C4-2B (cell line): Measurements from ENCODE around the gene GRIN3A.

Source experiments
- H3K27ac ChIP-seq: fragments of 450-650 bp; 2 replicates; pipeline ENCODE4 v1.5.1; 2017
- ZFX ChIP-seq: fragments of 450-650 bp; IDR thresholded peaks from 2 replicates; pipeline ENCODE4 v1.6.1; 2017
- TF ChIP-seq, protein P1 (sequence below): fragments of 450-650 bp; conservative IDR thresholded peaks from 2 replicates; pipeline ENCODE4 v1.5.1; 2017; ENCODE audit warnings: mild to moderate bottlenecking

The GRIN3A gene

GRCh38 chr9:101652601-101653175 lies 85.8 kb downstream of the GRIN3A start:
- TF ChIP-seq, protein P1, sequence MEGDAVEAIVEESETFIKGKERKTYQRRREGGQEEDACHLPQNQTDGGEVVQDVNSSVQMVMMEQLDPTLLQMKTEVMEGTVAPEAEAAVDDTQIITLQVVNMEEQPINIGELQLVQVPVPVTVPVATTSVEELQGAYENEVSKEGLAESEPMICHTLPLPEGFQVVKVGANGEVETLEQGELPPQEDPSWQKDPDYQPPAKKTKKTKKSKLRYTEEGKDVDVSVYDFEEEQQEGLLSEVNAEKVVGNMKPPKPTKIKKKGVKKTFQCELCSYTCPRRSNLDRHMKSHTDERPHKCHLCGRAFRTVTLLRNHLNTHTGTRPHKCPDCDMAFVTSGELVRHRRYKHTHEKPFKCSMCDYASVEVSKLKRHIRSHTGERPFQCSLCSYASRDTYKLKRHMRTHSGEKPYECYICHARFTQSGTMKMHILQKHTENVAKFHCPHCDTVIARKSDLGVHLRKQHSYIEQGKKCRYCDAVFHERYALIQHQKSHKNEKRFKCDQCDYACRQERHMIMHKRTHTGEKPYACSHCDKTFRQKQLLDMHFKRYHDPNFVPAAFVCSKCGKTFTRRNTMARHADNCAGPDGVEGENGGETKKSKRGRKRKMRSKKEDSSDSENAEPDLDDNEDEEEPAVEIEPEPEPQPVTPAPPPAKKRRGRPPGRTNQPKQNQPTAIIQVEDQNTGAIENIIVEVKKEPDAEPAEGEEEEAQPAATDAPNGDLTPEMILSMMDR = no peak
- TF ChIP-seq ZFX = no peak
- H3K27ac ChIP-seq = no peak overlapping the region

DNA sequence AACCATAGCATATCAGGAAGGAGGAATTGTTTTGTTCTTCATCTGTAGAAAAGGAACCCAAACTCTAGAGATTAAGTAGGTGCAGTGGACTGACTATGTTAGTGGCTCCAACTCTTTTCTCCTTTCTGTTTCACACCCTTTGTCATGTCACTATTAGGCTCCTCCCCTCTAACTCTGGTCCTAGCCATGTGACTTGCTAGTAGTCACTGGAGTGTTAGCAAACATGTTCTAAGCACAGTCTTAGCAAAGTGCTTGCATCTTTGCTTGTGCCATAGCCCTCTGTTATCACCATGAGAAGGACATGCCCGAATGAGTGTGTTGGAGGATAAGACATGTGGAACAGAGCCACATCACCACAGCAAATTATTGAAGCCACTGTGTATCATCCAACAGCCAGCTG lies 88.3 kb downstream of the GRIN3A start:
- TF ChIP-seq ZFX = no peak
- TF ChIP-seq, protein P1 = no peak
- H3K27ac ChIP-seq = no peak overlapping the region

GRCh38 chr9:101648493-101648892 lies 90.0 kb downstream of the GRIN3A start:
- no peak overlapping the region for H3K27ac ChIP-seq
- TF ChIP-seq, protein P1 = no peak
- no peak for TF ChIP-seq ZFX

DNA sequence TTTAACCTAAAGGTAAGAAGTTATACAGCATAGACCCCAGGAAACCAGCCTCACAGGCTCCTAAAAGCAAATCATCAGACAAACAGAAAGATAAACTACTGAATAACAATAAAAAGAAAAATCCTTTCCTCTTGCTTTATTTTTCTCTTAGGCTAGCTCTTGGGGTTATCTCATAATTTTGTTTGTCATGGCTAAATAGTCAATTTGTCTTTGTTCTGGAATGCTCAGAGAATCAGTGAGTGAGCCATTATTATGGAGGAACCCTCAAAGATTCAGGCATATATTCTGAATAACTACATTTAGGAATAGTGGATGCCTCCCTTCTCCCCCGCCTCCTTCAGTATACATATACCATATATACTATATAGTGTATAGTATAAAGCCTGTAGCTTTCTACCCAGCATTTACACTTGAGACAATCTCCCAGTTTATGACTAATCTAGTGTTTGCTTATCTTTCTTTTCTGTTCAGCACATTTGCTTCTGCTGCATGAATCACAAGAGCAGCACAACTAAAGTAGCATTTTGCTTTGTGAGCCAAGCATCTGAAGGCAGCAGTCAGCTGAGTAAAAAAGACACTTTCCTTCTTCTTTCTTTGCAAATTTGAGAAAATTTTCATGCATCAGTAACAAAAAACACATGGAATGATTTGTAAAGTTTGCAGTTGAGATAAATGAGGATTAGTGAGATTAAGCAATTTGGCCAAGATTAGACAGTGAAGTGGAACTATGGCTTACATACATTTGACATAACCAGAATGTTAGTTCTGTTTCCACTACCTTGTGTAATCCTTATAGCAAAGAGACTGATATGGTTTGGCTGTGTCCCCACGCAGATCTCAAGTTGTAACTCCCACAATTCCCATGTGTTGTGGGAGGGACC lies 98.4 kb downstream of the GRIN3A start:
- no peak overlapping the region; the same call in 1 of the 2 replicates for H3K27ac ChIP-seq

GRCh38 chr9:101639311-101639710 lies 99.1 kb downstream of the GRIN3A start:
- TF ChIP-seq, protein P1 = no peak
- TF ChIP-seq ZFX = no peak
- no peak overlapping the region for H3K27ac ChIP-seq

More for the DNA sequence above, 98.4 kb downstream of the GRIN3A start:
- TF ChIP-seq, protein P1 = no peak
- no peak for TF ChIP-seq ZFX

DNA sequence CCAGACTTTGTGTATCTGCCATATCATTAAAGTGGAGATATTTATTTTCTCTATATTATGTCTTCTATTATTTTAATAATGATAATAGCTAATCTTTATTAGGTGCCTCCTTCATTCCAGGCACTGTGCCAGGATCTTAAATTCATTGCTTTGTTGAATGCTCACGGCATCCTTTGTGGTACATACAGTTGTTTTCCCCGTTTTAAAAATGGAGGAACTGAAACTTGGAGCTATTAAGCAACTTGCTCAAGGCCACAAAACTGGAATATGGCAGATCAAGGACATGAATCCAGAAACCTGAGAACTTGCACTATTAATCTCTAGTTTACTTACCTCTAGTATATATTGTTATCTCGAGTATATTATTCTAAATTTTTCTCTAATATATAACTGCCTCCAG lies 102.2 kb downstream of the GRIN3A start:
- TF ChIP-seq, protein P1 = no peak
- TF ChIP-seq ZFX = no peak
- no peak overlapping the region for H3K27ac ChIP-seq

DNA sequence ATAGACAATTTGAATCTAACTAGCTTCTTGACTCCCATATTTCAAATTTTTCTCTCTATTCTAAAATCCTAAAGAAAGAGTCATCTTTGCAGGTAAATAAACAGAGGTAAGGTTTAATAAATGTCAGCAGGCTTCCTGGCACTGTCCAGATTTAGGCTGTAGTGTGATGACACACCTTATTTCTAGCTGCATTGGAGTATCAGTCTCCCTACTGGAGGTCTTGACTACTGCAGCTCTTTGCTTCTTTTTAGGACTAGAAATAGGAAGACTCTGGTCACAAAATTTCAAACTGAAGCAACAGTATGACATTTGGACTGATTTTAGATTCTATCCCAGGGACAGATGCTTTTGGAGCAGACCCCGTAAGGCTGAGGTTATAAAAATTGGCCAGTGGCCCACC lies 103.0 kb downstream of the GRIN3A start:
- no peak for TF ChIP-seq ZFX
- TF ChIP-seq, protein P1 = no peak
- no peak overlapping the region for H3K27ac ChIP-seq
